Midbrain (tissue), 1 donor: ENCODE results near the gene CNRIP1.

Experiments
- DNase-seq: peaks from one replicate; lab custom pipeline; 2025; lab: John Stamatoyannopoulos, UW

CNRIP1 gene

GRCh38 chr2:68251187-68251854 is 68.4 kb downstream of the CNRIP1 start:
- peak; percentile 74 for DNase-seq

DNA sequence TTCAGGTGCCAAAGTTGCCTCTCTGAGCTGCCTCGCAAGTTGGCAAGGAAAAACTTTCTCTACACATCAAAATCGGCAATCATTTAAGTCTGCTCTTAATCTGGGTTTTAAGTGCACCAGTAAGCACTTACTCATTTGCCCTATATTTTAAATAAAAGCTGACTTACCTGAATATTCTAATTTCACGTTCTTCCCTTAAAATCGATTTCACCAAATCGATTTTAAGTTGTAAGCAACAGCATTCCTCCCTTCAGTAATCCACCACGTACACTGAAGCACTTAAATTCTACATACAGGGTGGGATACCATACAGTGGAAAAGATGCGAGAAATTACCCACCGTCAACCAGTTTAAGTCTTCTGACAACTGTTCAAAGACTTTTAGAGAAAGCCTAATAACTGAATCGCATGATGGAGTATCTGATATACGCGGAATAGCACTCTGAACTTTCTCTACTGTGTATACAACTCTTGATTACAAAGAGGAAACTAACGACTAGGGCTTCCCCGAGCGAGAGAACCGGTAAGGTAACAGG is 69.0 kb downstream of the CNRIP1 start:
- DNase-seq = no peak

DNA sequence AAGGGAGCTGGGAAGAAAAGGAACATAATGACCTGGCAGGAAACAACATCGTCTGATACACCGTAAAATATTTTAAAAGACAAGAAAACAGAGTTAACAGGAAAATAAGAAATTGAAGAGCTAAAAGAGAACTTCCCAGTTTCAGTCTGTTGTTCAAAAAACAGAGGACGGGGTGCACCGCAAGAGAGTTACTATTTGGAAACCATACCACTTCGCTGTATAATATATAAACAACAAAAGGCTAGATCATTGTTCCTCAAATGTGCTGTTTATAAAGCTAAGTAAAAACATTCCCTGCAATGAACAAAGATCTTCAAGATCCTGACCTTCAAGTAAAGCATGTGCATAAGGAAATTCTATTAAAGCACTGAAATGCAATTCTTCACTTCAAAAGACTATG is 69.6 kb downstream of the CNRIP1 start:
- DNase-seq = no peak

- no peak for DNase-seq
These were observed 70.9 kb downstream of the CNRIP1 start for GRCh38 chr2:68248806-68249205.

DNA sequence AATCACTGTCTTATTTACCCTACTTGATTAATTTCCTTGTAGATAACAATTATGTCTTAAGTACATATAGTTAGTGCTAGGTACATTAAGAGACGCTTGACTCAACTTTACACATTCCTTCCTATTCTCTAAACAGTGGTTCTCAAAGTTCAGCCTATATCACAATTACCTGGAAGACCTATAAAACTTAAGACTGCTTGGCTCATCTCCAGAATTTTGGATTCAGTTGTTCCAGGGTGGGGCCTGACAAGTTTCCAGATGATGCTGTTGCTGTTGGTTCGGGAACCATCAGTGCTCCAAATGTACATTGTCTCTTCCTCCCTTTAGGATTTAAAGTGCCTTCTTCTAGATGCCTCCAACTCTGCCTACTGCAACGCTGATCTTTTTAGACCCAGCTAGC is 71.4 kb downstream of the CNRIP1 start:
- DNase-seq = no peak

GRCh38 chr2:68246396-68246795 is 73.4 kb downstream of the CNRIP1 start:
- DNase-seq = no peak

GRCh38 chr2:68245672-68246071 is 74.1 kb downstream of the CNRIP1 start:
- DNase-seq = no peak

- no peak for DNase-seq
These were observed 74.7 kb downstream of the CNRIP1 start for GRCh38 chr2:68245066-68245465.

DNA sequence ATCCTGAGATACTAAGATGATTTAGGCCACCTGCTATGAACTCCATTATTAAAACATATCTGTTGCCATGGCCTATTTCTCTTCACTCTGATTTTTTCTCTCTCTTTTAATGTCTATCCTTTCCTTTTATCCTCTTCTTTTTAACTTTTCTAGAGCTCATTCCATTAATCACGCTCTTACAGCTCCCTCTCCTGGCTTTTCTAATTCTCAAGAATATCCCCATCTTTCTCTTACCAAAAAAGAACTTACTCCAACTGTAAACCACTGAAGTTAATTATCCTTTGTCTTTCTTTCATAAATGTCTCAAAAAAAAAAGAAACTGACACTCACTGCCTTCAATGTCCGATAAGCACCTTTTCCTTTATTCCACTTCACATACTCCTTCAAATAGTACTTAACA is 75.3 kb downstream of the CNRIP1 start:
- DNase-seq = peak; percentile 14
